Endodermal cell (in vitro differentiated cells): ENCODE measurements around the gene ZNF20. TPM values are rescaled to one million over a fixed set of nuclear protein-coding genes. Genes with fewer than 3 reads are reported as not detected.

Experiments used
- DNase-seq: peaks from one replicate; pipeline ENCODE4 v3.0.0-alpha.2; 2017
- H3K27ac ChIP-seq: 2 replicates; pipeline ENCODE4 v1.5.1; 2013; ENCODE audit warnings: mild to moderate bottlenecking, low read depth, low read length, moderate library complexity
- H3K27me3 ChIP-seq: 2 replicates; pipeline ENCODE4 v1.6.1; 2013; ENCODE audit warnings: mild to moderate bottlenecking, low read length, moderate library complexity; ENCODE audit not compliant: insufficient read depth, control insufficient read depth, poor library complexity, severe bottlenecking
- H3K36me3 ChIP-seq: 2 replicates; pipeline ENCODE4 v1.7.0; 2013; ENCODE audit warnings: mild to moderate bottlenecking, low read length, moderate library complexity; ENCODE audit not compliant: control insufficient read depth, insufficient read depth
- H3K4me1 ChIP-seq: one replicate; pipeline ENCODE4 v1.7.0; 2013; ENCODE audit warnings: low read length; ENCODE audit not compliant: control insufficient read depth, insufficient read depth
- H3K4me3 ChIP-seq: 2 replicates; pipeline ENCODE4 v1.5.1; 2013; ENCODE audit warnings: mild to moderate bottlenecking, low read length, moderate library complexity
- H3K9ac ChIP-seq: 2 replicates; pipeline ENCODE4 v1.6.1; 2013; ENCODE audit warnings: mild to moderate bottlenecking, low read length, moderate library complexity; ENCODE audit not compliant: poor library complexity, severe bottlenecking; ENCODE audit errors: extremely low read depth
- H3K9me3 ChIP-seq: 2 replicates; pipeline ENCODE4 v1.6.1; 2013; ENCODE audit warnings: mild to moderate bottlenecking, low read length, moderate library complexity; ENCODE audit not compliant: control insufficient read depth
- H3K27ac Mint-ChIP-seq: 2 replicates; pipeline ENCODE4 v1.8.0; 2020; ENCODE audit warnings: mixed read lengths
- H3K27me3 Mint-ChIP-seq: 2 replicates; pipeline ENCODE4 v1.8.0; 2021; ENCODE audit warnings: mild to moderate bottlenecking, mixed read lengths; ENCODE audit not compliant: insufficient read depth
- H3K36me3 Mint-ChIP-seq: 2 replicates; pipeline ENCODE4 v1.8.0; 2020; ENCODE audit warnings: low read depth, mixed read lengths
- H3K4me1 Mint-ChIP-seq: 2 replicates; pipeline ENCODE4 v1.8.0; 2020; ENCODE audit warnings: mixed read lengths
- H3K4me3 Mint-ChIP-seq: 2 replicates; pipeline ENCODE4 v1.8.0; 2020; ENCODE audit warnings: mild to moderate bottlenecking, moderate library complexity, mixed read lengths
- H3K9me3 Mint-ChIP-seq: 2 replicates; pipeline ENCODE4 v1.8.0; 2020; ENCODE audit warnings: mild to moderate bottlenecking, mixed read lengths
- WGBS, 2 experiments: methylation state at CpG; one replicate each; pipeline versions ENCODE4 v1.1.5 to v1.1.7; 2013; ENCODE audit warnings: missing lambda C conversion rate in 2 of 2, mixed read lengths in 1 of 2; ENCODE audit not compliant: insufficient coverage in 1 of 2, insufficient read length in 1 of 2; 5-methylcytosine and 5-hydroxymethylcytosine counted together
- total RNA-seq, 2 donors: library from RNA; stranded (reverse); fragmentation: NEBNext Ultra II Directional in 1 of 2; extraction: Animal tissue kit (Norgen Biotek cat#: 25700) in 1 of 2; gene quantifications; 2 replicates in 1 of 2; 3 replicates in 1 of 2; pipeline ENCODE4 v1.2.1, GENCODE V29; 2021
- TF ChIP-seq, protein P1 (sequence below): fragments of 200-600 bp; sonication (generic); conservative IDR thresholded peaks from 2 replicates; pipeline ENCODE4 v1.5.0; 2021; ENCODE audit warnings: antibody characterized with exemption, mild to moderate bottlenecking

The ZNF20 gene
- total RNA-seq, 2 donors from 2014 or later: 10.2 to 10.6 TPM

DNA sequence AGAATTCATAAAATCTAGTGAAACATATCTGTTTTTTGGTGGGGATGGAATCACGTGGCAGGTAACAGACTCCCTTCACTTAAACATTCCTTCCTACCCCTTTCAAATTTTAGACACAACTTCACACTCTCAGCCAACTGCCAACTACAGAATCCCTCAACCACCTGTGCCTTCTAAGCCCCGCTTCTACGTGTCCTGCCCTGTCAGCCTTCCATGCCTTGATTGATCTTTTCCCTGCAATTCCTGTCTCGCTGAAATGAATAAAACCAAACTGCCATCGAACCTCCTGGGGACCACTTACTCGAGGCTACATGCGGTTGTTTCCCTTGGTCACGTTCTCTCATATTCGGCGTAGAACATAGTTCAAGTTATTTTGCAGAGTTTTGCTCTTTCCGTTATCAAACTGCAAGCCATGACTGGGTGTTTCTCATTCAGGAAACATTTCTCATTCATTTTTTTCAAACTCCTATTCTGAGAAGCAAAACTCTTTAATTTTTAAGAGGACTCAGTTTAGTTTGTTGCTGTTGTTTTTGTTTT is 15.2 kb upstream of the ZNF20 start:
- Mint-ChIP-seq H3K4me1 (peaks cover 4% of the 10 kb centered on the region), H3K4me3 (peak overlapping the region; percentile 87), H3K9me3 (peaks cover 31% of the 10 kb centered on the region), H3K27me3 (no peaks in the 10 kb centered on the region), H3K36me3 (peaks cover 46% of the 10 kb centered on the region), H3K27ac (peak overlapping the region; percentile 77)
- no peaks in the 10 kb centered on the region for H3K27me3 ChIP-seq
- H3K36me3 ChIP-seq: peaks cover 34% of the 10 kb centered on the region
- no peak for DNase-seq
- peaks cover 31% of the 10 kb centered on the region for H3K9me3 ChIP-seq
- peak overlapping the region; percentile 98 for H3K9ac ChIP-seq
- TF ChIP-seq, protein P1, sequence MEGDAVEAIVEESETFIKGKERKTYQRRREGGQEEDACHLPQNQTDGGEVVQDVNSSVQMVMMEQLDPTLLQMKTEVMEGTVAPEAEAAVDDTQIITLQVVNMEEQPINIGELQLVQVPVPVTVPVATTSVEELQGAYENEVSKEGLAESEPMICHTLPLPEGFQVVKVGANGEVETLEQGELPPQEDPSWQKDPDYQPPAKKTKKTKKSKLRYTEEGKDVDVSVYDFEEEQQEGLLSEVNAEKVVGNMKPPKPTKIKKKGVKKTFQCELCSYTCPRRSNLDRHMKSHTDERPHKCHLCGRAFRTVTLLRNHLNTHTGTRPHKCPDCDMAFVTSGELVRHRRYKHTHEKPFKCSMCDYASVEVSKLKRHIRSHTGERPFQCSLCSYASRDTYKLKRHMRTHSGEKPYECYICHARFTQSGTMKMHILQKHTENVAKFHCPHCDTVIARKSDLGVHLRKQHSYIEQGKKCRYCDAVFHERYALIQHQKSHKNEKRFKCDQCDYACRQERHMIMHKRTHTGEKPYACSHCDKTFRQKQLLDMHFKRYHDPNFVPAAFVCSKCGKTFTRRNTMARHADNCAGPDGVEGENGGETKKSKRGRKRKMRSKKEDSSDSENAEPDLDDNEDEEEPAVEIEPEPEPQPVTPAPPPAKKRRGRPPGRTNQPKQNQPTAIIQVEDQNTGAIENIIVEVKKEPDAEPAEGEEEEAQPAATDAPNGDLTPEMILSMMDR: no peak
- 51 to 56% methylated on average over 11 of the region's 11 CpGs for WGBS, 2 experiments
- H3K4me1 ChIP-seq: no peaks in the 10 kb centered on the region
- peak overlapping the region; percentile 95 for H3K4me3 ChIP-seq
- no peak overlapping the region for H3K27ac ChIP-seq

DNA sequence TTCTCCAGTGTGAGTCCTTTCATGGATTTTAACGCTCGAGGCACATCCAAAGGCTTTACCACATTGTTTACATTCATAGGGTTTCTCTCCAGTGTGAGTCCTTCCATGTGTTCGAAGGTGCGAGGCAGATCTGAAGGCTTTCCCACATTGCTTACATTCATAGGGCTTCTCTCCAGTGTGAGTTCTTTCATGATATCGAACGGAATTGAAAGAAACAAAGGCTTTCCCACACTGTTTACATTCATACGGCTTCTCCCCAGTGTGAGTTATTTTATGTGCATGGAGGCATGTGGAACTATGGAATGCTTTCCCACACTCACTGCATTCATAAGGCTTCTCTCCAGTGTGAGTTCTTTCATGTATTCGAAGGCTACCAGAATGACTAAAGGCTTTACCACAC is 5.2 kb upstream of the ZNF20 start:
- peaks cover 7% of the 10 kb centered on the region for H3K4me1 Mint-ChIP-seq
- H3K9me3 ChIP-seq: peaks cover 61% of the 10 kb centered on the region
- DNase-seq: no peak
- TF ChIP-seq, protein P1: no peak
- H3K36me3 ChIP-seq: peaks cover 82% of the 10 kb centered on the region
- peaks cover 5% of the 10 kb centered on the region for H3K4me1 ChIP-seq
- no peak overlapping the region for H3K27ac Mint-ChIP-seq
- no peak overlapping the region for H3K27ac ChIP-seq
- H3K4me3 ChIP-seq: peak overlapping the region; percentile 61
- no peak overlapping the region for H3K9ac ChIP-seq
- H3K27me3 Mint-ChIP-seq: no peaks in the 10 kb centered on the region
- no peaks in the 10 kb centered on the region for H3K27me3 ChIP-seq
- 97 to 100% methylated on average over 4 to 8 of the region's 8 CpGs for WGBS, 2 experiments
- H3K9me3 Mint-ChIP-seq: peaks cover 79% of the 10 kb centered on the region
- H3K4me3 Mint-ChIP-seq: no peak overlapping the region
- peaks cover 76% of the 10 kb centered on the region for H3K36me3 Mint-ChIP-seq

DNA sequence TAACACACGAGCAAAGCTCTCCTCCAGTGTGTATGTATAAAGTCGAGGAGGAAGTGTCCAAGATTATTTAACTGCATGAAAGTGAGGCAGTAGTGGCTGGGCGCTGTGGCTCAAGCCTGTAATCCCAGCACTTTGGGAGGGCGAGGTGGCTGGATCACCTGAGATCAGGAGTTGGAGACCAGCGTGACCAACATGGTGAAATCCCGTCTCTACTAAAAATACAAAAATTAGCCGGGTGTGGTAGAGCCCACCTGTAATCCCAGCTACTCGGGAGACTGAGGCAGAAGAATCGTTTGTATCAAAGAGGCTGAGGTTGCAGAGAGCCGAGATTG is 1.2 kb upstream of the ZNF20 start:
- TF ChIP-seq, protein P1: peak; percentile 5
- DNase-seq: no peak
- H3K27ac Mint-ChIP-seq: no peak overlapping the region
- no peaks in the 10 kb centered on the region for H3K27me3 Mint-ChIP-seq
- Histone ChIP-seq H3K27me3 (no peaks in the 10 kb centered on the region), H3K4me3 (no peak overlapping the region), H3K27ac (no peak overlapping the region), H3K9ac (no peak overlapping the region), H3K4me1 (peaks cover 5% of the 10 kb centered on the region), H3K9me3 (peaks cover 52% of the 10 kb centered on the region), H3K36me3 (peaks cover 66% of the 10 kb centered on the region)
- no peak overlapping the region for H3K4me3 Mint-ChIP-seq
- peaks cover 74% of the 10 kb centered on the region for H3K9me3 Mint-ChIP-seq
- WGBS, 2 experiments: 78 to 83% methylated on average over 9 to 10 of the region's 10 CpGs
- H3K4me1 Mint-ChIP-seq: peaks cover 8% of the 10 kb centered on the region
- H3K36me3 Mint-ChIP-seq: peaks cover 67% of the 10 kb centered on the region
